AG09319 (cell line): ENCODE measurements around the gene SIDT2.
A peak's percentile ranks its signal among the peaks of the same experiment; 100 is the strongest.

Source experiments
- DNase-seq: peaks from one replicate; pipeline ENCODE4 v3.0.0-alpha.2; 2010; ENCODE audit warnings: low read depth; ENCODE audit errors: extremely low read depth
- CTCF ChIP-seq: IDR thresholded peaks from 2 replicates; pipeline ENCODE4 v1.5.1; 2011; ENCODE audit warnings: low read depth, mild to moderate bottlenecking, inconsistent platforms, low read length, moderate library complexity

The SIDT2 gene

GRCh38 chr11:117219455-117219854 is 40.9 kb downstream of the SIDT2 start:
- TF ChIP-seq CTCF, result no peak
- DNase-seq, result no peak

- TF ChIP-seq CTCF, result no peak
- DNase-seq, result no peak
Measured at GRCh38 chr11:117219995-117220394, 41.5 kb downstream of the SIDT2 start.

GRCh38 chr11:117220568-117220967 is 42.0 kb downstream of the SIDT2 start:
- no peak for TF ChIP-seq CTCF
- no peak for DNase-seq

GRCh38 chr11:117220999-117221774 is 42.6 kb downstream of the SIDT2 start:
- TF ChIP-seq CTCF, result no peak
- DNase-seq, result no peak

- no peak for DNase-seq
- TF ChIP-seq CTCF, result peak; percentile 6; the same call in 1 of the 2 replicates
Measured at GRCh38 chr11:117221775-117222517, 43.4 kb downstream of the SIDT2 start.

- DNase-seq, result no peak
- TF ChIP-seq CTCF, result no peak
Measured at GRCh38 chr11:117222991-117223740, 44.6 kb downstream of the SIDT2 start.
